Neural progenitor cell (in vitro differentiated cells): ENCODE measurements around the gene SV2B.

Experiments
- EZH2 ChIP-seq: fragments of 200-600 bp; sonication (generic); IDR thresholded peaks from 2 replicates; pipeline ENCODE4 v1.6.1; 2017; ENCODE audit warnings: antibody characterized with exemption, mild to moderate bottlenecking, moderate library complexity
- TF ChIP-seq, protein P1 (sequence below): fragments of 200-600 bp; sonication (generic); IDR thresholded peaks from 2 replicates; pipeline ENCODE4 v1.5.1; 2017; ENCODE audit warnings: antibody characterized with exemption, mild to moderate bottlenecking

- TF ChIP-seq, protein P1, sequence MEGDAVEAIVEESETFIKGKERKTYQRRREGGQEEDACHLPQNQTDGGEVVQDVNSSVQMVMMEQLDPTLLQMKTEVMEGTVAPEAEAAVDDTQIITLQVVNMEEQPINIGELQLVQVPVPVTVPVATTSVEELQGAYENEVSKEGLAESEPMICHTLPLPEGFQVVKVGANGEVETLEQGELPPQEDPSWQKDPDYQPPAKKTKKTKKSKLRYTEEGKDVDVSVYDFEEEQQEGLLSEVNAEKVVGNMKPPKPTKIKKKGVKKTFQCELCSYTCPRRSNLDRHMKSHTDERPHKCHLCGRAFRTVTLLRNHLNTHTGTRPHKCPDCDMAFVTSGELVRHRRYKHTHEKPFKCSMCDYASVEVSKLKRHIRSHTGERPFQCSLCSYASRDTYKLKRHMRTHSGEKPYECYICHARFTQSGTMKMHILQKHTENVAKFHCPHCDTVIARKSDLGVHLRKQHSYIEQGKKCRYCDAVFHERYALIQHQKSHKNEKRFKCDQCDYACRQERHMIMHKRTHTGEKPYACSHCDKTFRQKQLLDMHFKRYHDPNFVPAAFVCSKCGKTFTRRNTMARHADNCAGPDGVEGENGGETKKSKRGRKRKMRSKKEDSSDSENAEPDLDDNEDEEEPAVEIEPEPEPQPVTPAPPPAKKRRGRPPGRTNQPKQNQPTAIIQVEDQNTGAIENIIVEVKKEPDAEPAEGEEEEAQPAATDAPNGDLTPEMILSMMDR, result no peak
- no peak for TF ChIP-seq EZH2
Measured at GRCh38 chr15:91342097-91342496, 242.0 kb downstream of the SV2B start.
